HG03095 (cell line): ENCODE measurements around the gene PTGER2.

ENCODE experiments used
- ATAC-seq: cut with Tn5 transposase; IDR thresholded peaks from one replicate; pipeline ENCODE4 v1.9.1; 2021; ENCODE audit warnings: moderate library complexity; ENCODE audit not compliant: unreplicated experiment

Gene PTGER2

GRCh38 chr14:52369305-52369801, 55.2 kb downstream of the PTGER2 start:
- no peak for ATAC-seq

- ATAC-seq, result no peak
These were observed 56.4 kb downstream of the PTGER2 start for GRCh38 chr14:52370406-52370935.

- ATAC-seq, result no peak
These were observed 63.8 kb downstream of the PTGER2 start for GRCh38 chr14:52377940-52378339.
